ENCODE results near the gene PDGFC.

- TF ChIP-seq CTCF (optimal IDR thresholded peaks at IDR 0.05 in 1 of 3, IDR thresholded peaks at IDR 0.05 in 1 of 3, conservative IDR thresholded peaks at IDR 0.05 in 1 of 3; ENCODE audit: extremely low read depth in 1 of 3, insufficient read depth in 2 of 3, low read length in 3 of 3) (no peak), EZH2 (IDR thresholded peaks at IDR 0.05; ENCODE audit: low read length) (no peak)
These were observed 4.1 kb upstream of the PDGFC start for GRCh38 chr4:156975686-156976085.

Measured in keratinocyte (primary cell).